BJ (cell line): ENCODE data around the gene PDZRN3. TPM values are rescaled to one million over a fixed set of nuclear protein-coding genes. Genes with fewer than 3 reads are reported as not detected.
A peak's percentile ranks its signal among the peaks of the same experiment; 100 is the strongest.

Source experiments
- CTCF ChIA-PET: fragments of 350-600 bp; formaldehyde crosslinking; extraction: SDS; loops from one replicate; lab custom pipeline; 2021; ENCODE audit warnings: antibody characterized with exemption, inconsistent platforms; lab: Yijun Ruan, JAX
- POLR2A ChIA-PET: fragments of 300-600 bp; sonication (Branson Sonifier 250); formaldehyde crosslinking; extraction: SDS; loops from one replicate; lab custom pipeline; 2021; ENCODE audit warnings: antibody characterized with exemption; lab: Charles Lee
- DNase-seq: peaks from one replicate; pipeline ENCODE4 v3.0.0-alpha.2; 2011; ENCODE audit warnings: low read depth
- H3K27me3 ChIP-seq: 2 replicates; pipeline ENCODE4 v1.6.0; 2011; ENCODE audit warnings: low read length; ENCODE audit not compliant: control insufficient read depth, insufficient read depth
- H3K36me3 ChIP-seq: 2 replicates; pipeline ENCODE4 v1.5.1; 2011; ENCODE audit warnings: low read length; ENCODE audit not compliant: control insufficient read depth, insufficient read depth
- H3K4me3 ChIP-seq: 2 replicates; pipeline ENCODE4 v1.5.1; 2011; ENCODE audit warnings: low read depth, mild to moderate bottlenecking, control low read depth, low read length
- polyA plus RNA-seq: library from polyadenylated mRNA; depleted of rRNA; stranded (reverse); fragments of >200 nt; gene quantifications from 2 replicates; pipeline ENCODE4 v1.2.3, GENCODE V29; 2011
- TF ChIP-seq, protein P1 (sequence below): IDR thresholded peaks from 2 replicates; pipeline ENCODE4 v1.5.1; 2011; ENCODE audit warnings: low read depth, mild to moderate bottlenecking, control low read depth, inconsistent platforms, low read length, moderate library complexity; ENCODE audit not compliant: insufficient read depth

PDZRN3 gene
- polyA plus RNA-seq, 1 experiment: 4.9 TPM

DNA sequence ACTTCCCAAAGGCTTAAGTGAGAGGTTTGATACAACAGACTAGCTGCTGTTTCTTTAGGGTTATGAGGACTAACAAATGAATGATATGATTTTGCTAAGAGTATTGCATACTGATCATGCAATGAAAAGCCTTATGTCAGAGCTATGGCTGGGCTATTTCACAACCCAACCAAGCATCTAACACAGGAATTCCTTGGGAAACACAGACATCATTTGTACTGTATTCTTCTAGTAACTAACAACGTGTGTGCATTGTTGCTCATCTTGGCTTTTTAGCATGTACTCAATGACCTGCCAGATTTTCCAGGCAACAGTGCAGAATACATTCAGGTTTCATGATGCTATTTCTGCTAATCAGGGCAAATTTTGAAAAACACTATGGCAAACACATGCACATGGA lies 19.3 kb downstream of the PDZRN3 start:
- Histone ChIP-seq H3K4me3 (no peak overlapping the region), H3K36me3 (peaks cover 2% of the 10 kb centered on the region), H3K27me3 (no peaks in the 10 kb centered on the region)
- ChIA-PET CTCF (interaction anchor here (1.0 to 1.3 kb wide), 2 partner anchors 12 to 103 kb away, joined by 3 read pairs; no protein-coding TSS in a partner anchor), POLR2A (interaction anchor here (0.5 kb wide), 1 partner anchor 37 kb away, joined by 13 read pairs; no protein-coding TSS in a partner anchor)
- TF ChIP-seq, protein P1, sequence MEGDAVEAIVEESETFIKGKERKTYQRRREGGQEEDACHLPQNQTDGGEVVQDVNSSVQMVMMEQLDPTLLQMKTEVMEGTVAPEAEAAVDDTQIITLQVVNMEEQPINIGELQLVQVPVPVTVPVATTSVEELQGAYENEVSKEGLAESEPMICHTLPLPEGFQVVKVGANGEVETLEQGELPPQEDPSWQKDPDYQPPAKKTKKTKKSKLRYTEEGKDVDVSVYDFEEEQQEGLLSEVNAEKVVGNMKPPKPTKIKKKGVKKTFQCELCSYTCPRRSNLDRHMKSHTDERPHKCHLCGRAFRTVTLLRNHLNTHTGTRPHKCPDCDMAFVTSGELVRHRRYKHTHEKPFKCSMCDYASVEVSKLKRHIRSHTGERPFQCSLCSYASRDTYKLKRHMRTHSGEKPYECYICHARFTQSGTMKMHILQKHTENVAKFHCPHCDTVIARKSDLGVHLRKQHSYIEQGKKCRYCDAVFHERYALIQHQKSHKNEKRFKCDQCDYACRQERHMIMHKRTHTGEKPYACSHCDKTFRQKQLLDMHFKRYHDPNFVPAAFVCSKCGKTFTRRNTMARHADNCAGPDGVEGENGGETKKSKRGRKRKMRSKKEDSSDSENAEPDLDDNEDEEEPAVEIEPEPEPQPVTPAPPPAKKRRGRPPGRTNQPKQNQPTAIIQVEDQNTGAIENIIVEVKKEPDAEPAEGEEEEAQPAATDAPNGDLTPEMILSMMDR: no peak
- no peak for DNase-seq

DNA sequence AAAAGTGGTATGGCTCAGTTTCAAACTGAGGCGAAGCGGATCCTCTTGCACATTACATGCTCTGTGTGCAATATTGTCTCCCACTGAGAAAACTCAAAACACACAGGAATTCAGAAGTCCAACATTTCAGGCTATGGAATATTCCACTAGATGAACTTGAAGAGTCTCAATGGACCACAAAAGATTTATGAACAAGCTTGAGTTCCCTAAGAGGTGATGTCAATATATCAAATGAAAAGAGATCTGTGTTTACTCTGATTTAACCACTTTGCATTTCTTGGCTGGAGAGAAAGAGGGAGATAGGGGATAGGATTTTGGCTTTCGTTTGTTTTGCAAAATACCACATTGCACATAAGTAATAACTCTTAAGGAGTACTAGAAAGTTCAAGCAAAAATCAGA lies 20.3 kb downstream of the PDZRN3 start:
- Histone ChIP-seq H3K36me3 (peaks cover 2% of the 10 kb centered on the region), H3K4me3 (no peak overlapping the region), H3K27me3 (no peaks in the 10 kb centered on the region)
- no peak for DNase-seq
- ChIA-PET POLR2A (interaction anchor here (0.5 to 0.7 kb wide), 2 partner anchors 33 to 84 kb away, joined by 3 to 4 read pairs; no protein-coding TSS in a partner anchor), CTCF (interaction anchor here (1.0 to 2.2 kb wide), 5 partner anchors 9 to 102 kb away, joined by 3 to 10 read pairs (median 3); no protein-coding TSS in a partner anchor)
- TF ChIP-seq, protein P1: no peak

DNA sequence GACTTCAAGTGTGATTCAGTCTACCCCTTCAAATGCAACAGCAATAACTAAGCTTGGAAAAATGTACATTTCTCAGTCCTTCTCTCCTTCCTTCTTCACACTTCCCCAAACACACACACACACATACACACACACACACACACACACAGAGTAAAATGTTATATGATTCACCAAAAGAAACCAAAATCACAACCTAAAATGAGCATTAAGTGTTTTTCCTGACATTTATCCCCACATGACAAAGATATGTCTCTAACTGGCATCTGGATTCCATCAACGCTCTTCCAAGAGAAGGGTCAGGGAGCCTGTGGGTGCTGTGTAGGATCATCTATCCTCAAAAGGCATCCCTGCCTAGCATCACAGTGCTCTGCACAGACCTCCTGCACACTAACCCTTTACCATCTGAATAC lies 21.0 kb downstream of the PDZRN3 start:
- Histone ChIP-seq H3K27me3 (no peaks in the 10 kb centered on the region), H3K36me3 (peaks cover 2% of the 10 kb centered on the region), H3K4me3 (no peak overlapping the region)
- DNase-seq: no peak
- ChIA-PET CTCF (interaction anchor here (1.0 to 2.2 kb wide), 4 partner anchors 9 to 504 kb away, joined by 3 to 10 read pairs (median 5); no protein-coding TSS in a partner anchor), POLR2A (interaction anchor here (0.5 to 0.7 kb wide), 3 partner anchors 32 to 150 kb away, joined by 3 to 4 read pairs (median 4); no protein-coding TSS in a partner anchor)
- TF ChIP-seq, protein P1: no peak

DNA sequence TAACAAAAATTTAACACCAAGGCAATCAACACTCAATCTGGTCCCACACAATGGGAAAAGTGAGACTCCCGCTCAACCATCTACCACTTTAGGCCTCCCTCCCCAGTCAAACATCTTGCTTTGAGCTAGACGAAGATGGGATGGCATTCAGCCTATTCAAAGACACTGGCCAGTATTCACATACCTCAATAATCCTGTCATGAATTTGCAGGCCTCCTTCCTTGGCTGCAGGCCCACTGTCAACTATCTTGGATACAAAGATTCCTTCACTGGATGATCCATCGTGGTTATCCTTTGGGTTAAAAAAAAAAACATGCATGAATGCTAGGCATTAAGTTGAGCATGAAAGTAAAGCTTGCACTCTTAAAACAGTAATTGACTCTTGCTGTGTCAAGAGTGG lies 22.6 kb downstream of the PDZRN3 start:
- Histone ChIP-seq H3K27me3 (no peaks in the 10 kb centered on the region), H3K4me3 (no peak overlapping the region), H3K36me3 (peaks cover 3% of the 10 kb centered on the region)
- peak; percentile 53 for DNase-seq
- ChIA-PET CTCF (interaction anchor here (1.1 kb wide), 1 partner anchor 94 kb away, joined by 3 read pairs; no protein-coding TSS in a partner anchor), POLR2A (interaction anchor here (0.7 kb wide), 1 partner anchor 55 kb away, joined by 4 read pairs; no protein-coding TSS in a partner anchor)
- TF ChIP-seq, protein P1: no peak

DNA sequence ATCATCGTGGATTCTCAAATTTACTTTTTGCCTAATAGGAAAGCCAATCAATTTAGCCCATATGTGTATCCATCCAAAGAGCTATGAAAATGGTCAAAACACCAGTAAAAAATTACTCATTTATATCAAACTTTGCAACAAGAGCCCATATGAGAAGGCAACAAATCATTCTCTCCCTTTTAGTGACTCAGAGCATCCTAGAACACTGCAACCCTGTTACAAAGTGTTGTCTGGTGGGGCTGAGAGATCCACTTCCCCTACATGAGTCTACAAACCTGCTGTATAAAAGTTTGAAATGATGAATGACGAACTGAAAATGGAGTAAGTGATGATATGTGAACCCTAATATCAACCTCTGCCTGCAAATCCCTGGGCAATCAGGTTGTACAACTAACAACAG lies 23.3 kb downstream of the PDZRN3 start:
- ChIA-PET CTCF (interaction anchor here (1.1 to 1.8 kb wide), 4 partner anchors 54 to 94 kb away, joined by 3 to 6 read pairs (median 4); no protein-coding TSS in a partner anchor), POLR2A (no interaction called here)
- Histone ChIP-seq H3K36me3 (peaks cover 3% of the 10 kb centered on the region; the same call in 1 of the 2 replicates), H3K4me3 (no peak overlapping the region), H3K27me3 (no peaks in the 10 kb centered on the region)
- DNase-seq: no peak
- TF ChIP-seq, protein P1: no peak
